ENCODE measurements around the gene TAMALIN. TPM values are rescaled to one million over a fixed set of nuclear protein-coding genes. Genes with fewer than 3 reads are reported as not detected.

The TAMALIN gene
- total RNA-seq, 2 donors from 2014 or later = 5.0 to 15.2 TPM

DNA sequence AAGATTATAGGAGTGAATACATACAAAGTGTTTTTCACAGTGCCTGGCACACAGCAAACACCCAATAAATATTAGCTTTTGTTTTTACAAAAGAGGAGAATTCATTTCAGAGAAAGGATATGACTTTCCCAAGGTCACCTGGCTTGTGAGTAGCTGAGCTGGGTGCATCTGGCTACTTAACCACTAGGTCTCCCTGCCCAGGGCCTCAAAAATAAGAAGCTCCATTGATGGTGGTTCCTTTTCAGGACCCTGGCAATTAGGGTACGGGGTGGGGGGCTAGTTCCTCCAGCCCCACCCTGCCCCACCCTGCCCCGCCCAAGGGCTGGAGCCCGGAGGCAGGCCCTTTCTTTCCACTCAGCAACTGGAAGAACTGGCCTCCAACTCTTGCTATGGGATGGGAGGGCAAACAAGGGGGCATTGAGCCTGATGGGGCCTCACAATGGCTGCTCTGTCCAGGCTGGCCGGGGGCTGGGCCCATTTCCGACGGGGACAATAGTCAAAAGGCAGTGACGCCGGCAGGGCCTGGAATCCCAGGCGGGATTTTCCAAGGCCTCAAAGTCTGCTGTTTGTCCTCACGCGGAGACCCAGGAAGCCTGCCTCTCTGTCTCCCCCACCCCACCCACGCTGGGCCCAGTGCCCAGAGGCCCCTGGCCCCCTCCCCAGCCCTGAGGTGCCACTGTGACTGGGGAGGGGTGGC lies 54.9 kb downstream of the TAMALIN start:
- no peaks in the 10 kb centered on the region for H3K36me3 ChIP-seq
- no peak overlapping the region for H3K9ac ChIP-seq (ENCODE audit: low read depth in 2 of 2, low read length in 2 of 2)
- peaks cover 6% of the 10 kb centered on the region for H3K4me1 ChIP-seq
- no peak for TF ChIP-seq CTCF (IDR thresholded peaks at IDR 0.05)
- intact Hi-C loops (cut with DNase I) = no loop called here
- H3K27me3 ChIP-seq = no peaks in the 10 kb centered on the region
- no peak overlapping the region for H3K4me3 ChIP-seq
- H3K27ac ChIP-seq = no peak overlapping the region
- DNase-seq = no peak
- no peaks in the 10 kb centered on the region for H3K9me3 ChIP-seq

DNA sequence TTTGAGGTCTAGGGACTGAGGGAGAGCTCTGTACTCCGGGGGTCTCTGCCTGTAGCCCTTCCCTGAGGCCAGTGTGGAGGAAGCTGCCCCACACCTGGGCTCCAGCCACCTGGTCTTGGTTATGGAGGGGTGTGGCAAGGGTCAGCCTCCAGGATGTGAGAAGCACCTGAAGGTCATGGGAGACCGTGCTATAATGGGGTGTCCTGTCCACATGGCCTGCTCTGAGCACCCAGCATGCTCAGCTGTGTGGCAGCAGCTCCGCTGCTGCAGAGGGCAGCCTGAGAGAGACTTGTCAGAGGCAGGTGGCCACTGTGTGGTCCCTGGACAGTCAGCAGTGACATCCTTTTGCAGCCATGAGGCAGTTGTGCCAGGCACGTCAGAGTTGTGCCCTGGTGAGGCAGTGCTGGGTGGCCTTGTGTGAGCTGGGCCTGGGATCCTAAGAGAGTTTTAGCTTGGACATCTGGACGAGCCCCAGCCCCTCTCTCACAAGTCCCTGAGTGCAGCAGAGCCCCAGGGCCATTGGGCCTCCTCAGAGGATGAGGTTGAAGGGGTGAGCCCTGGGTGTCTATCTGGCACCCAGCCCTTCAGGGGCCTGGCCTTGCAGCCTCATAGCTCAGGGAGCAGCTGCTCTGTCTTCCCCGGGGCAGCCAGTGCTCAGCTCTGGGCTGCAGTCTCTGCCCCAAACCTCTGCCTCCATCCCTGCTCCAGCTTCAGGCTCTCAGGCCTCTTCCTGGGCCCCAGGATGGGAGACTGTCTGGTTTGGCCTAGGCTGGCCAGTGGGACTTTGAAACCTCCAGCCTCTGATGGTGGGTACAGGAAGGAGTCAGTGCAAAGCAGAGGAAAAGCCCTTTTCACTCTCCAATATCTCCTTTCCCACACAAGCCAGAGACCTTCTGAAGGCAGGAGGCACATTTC lies 55.7 kb downstream of the TAMALIN start:
- intact Hi-C loops (cut with DNase I) = no loop called here
- no peak for DNase-seq
- Histone ChIP-seq H3K9me3 (no peaks in the 10 kb centered on the region), H3K27me3 (no peaks in the 10 kb centered on the region), H3K9ac (ENCODE audit: low read depth in 2 of 2, low read length in 2 of 2) (peak overlapping the region in 1 of 2 donors; percentile 46), H3K4me3 (no peak overlapping the region), H3K36me3 (no peaks in the 10 kb centered on the region), H3K4me1 (peaks cover 6% of the 10 kb centered on the region), H3K27ac (no peak overlapping the region)
- no peak for TF ChIP-seq CTCF (IDR thresholded peaks at IDR 0.05)

DNA sequence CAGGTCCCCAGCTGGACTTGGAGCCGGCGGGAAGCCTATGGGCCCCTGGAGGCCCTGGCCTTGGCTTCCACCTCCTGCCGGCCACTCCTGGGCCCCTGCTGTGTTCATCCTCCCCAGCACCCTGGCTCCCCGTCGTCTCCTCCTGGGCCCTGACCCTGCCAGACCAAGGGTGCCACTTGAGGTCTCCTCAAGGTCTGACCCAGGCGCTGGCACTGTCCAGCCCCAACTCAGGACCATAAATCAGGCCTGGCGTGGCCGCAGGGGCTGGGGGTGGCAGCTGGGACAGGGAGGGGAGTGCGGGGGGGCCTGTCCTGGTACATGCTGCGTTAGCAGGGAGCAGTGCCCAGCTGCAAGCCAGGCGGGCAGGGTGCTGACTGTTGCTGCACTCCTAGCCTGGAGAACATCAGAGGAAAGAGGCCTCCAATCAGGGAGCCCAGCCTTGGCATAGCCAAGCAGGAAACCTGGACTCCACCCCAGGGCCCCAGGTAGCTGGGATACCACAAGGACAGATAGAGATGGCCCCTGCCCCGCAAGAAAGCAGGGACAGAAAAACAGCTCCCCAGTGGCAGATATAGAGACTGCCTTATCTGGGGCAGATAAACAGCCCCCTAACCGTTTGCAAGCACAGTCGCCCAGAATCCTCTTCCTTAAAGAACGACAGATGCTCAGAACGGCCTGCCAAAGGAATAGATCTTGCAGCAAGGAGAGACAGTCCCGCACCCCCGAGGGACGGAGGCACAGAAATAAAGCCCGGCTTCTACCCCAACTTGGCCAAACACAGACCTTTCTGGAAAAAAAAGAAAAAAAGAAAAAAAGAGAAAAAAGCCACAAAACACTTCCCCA lies 56.6 kb downstream of the TAMALIN start:
- DNase-seq = no peak
- H3K4me1 ChIP-seq = peaks cover 6% of the 10 kb centered on the region
- no peak overlapping the region for H3K9ac ChIP-seq (ENCODE audit: low read depth in 2 of 2, low read length in 2 of 2)

DNA sequence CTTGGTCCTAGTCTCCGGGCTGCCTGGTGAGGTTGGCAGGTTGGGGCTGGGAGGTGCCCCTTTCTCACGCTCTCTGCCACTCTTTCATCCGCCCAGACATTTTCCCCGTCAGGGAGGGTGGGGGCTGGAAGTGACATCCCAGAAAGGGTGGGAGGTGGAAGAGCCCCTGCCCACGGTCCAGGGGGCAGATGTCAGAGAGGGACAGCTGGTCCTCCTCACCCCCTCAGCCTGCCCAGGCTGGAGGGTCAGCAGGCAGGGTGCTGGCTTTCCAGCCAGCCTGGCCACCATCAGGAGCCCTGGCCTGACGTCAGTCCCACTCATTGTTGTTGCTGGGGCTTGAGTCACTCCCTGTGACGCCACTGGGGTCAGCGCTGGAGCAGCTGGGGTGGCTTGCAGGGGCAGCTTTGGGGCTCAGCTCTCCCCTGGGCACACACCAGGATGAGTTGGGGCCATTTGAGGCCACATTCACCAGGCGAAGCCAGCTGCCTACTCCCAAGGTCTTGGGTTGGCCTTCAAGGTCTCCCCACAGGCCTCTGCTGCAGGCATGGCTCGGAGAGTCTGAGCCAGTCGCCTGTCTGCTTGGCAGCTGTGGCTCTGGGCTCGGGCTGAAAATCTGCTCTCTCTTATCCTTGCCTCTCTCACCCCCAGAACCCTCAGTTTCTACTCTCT lies 57.4 kb downstream of the TAMALIN start:
- TF ChIP-seq CTCF (IDR thresholded peaks at IDR 0.05) = no peak
- DNase-seq = no peak
- Histone ChIP-seq H3K9ac (ENCODE audit: low read depth in 2 of 2, low read length in 2 of 2) (no peak overlapping the region), H3K36me3 (no peaks in the 10 kb centered on the region), H3K4me3 (no peak overlapping the region), H3K4me1 (peaks cover 6% of the 10 kb centered on the region), H3K9me3 (no peaks in the 10 kb centered on the region), H3K27ac (peak overlapping the region; percentile 27), H3K27me3 (no peaks in the 10 kb centered on the region)
- intact Hi-C loops (cut with DNase I) = no loop called here

More for the DNA sequence above, 56.6 kb downstream of the TAMALIN start:
- no peak for TF ChIP-seq CTCF (IDR thresholded peaks at IDR 0.05)
- Histone ChIP-seq H3K27ac (peak overlapping the region; percentile 27), H3K36me3 (no peaks in the 10 kb centered on the region), H3K27me3 (no peaks in the 10 kb centered on the region), H3K4me3 (no peak overlapping the region), H3K9me3 (no peaks in the 10 kb centered on the region)
- intact Hi-C loops (cut with DNase I) = no loop called here

Other genes with a start within 250 kb of the TAMALIN start
- gene FIGNL2, start 158.2 kb upstream of the TAMALIN start, total RNA-seq = under 1 TPM; 0.30 to 0.35 TPM
- gene ANKRD33, start 118.8 kb upstream of the TAMALIN start, total RNA-seq = not detected
- 100 to 1,000 TPM; 121 to 162 TPM for gene ACVRL1, start 99.4 kb upstream of the TAMALIN start, total RNA-seq
- 10 to 100 TPM; 56.0 to 63.0 TPM for gene ACVR1B, start 55.2 kb upstream of the TAMALIN start, total RNA-seq
- gene NR4A1, start 44.5 kb downstream of the TAMALIN start, total RNA-seq = 10 to 100 TPM; 51.1 to 52.0 TPM
- 10 to 100 TPM; 37.7 to 44.0 TPM for gene ATG101, start 63.0 kb downstream of the TAMALIN start, total RNA-seq
- under 1 TPM; 0.30 to 0.58 TPM for gene SMIM41, start 72.8 kb downstream of the TAMALIN start, total RNA-seq
- 1 to 10 TPM in 1 of 2 donors, under 1 TPM in 1; 0.66 to 4.9 TPM for gene KRT80, start 185.1 kb downstream of the TAMALIN start, total RNA-seq
- 1 to 10 TPM; 2.1 to 4.0 TPM for gene KRT7, start 226.3 kb downstream of the TAMALIN start, total RNA-seq